GM18870 (cell line): ENCODE data around the gene SELPLG.
"Not testable (repeated sequence)": the region's sequence is repeated elsewhere in the genome, so short reads cannot be mapped to it uniquely, and the experiment has no call there.

Experiments used
- ATAC-seq: cut with Tn5 transposase; IDR thresholded peaks from one replicate; pipeline ENCODE4 v1.9.1; 2021; ENCODE audit warnings: moderate library complexity; ENCODE audit not compliant: unreplicated experiment

Gene SELPLG

GRCh38 chr12:108638997-108639822 lies 5.5 kb upstream of the SELPLG start:
- ATAC-seq = no peak

GRCh38 chr12:108638141-108638827 lies 4.6 kb upstream of the SELPLG start:
- no peak for ATAC-seq

GRCh38 chr12:108637222-108637971 lies 3.7 kb upstream of the SELPLG start:
- no peak for ATAC-seq

GRCh38 chr12:108635997-108636808 lies 2.5 kb upstream of the SELPLG start:
- peak; percentile 0 for ATAC-seq

DNA sequence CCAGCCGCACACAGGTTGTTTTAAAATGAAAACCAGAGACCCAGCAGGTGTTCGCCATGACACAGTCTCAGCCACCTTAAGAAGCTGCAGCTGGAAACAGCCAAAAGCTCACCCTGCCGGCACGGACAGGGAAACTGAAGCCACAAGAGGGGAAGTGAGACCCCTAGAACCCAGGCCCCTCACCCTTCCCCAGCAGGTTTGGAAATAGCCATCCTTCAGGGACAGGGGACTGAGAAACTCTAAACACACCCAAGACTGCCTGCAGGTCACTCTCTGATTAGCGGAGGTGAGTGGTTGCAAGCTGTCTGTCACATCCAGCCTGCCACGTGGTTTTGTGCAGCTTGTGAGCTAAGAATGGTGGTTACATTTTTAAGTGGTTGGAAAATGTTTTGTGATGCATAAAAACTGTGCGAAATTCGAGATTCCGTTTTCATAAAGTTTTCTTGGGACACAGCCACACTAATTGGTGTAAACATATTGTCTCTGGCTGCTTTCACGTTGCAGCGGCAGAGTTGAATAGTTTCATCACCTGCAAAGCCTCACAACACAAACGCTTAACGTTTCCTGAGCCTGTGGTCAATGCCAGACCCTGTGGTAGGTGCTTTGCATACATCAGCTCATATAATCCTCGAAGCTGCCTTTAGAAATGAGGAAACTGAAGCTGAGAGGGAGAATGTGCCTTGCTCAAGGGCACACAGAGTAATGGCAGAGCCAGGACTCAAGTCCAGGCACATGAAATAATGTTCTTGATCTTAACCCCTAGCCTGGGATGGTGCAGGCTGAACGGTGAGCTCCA lies 1.7 kb upstream of the SELPLG start:
- peak; percentile 37 for ATAC-seq

- no peak for ATAC-seq
Measured at GRCh38 chr12:108634341-108634751, 652 bp upstream of the SELPLG start.

DNA sequence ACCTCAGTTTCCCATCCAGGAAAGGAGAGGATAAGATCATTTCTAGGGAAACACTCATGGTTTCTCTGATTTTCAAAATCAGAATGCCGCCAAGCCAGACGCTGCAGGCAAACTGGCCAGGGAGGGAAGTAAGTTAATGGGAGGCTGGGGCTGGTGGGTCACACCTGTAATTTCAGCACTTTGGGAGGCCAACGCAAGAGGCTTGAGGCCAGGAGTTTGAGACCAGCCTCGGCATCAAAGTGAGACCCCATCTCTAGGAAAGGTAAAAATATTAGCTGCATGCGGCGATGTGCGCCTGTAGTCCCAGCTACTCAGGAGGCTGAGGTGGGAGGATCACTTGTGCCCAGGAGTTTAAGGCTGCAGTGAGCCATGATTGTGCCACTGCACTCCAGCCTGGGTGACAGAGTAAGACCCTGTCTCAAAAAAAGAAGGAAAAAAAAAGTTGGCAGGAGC lies 587 bp downstream of the SELPLG start:
- ATAC-seq = no peak

GRCh38 chr12:108631261-108631660 lies 2.4 kb downstream of the SELPLG start:
- ATAC-seq = not testable (repeated sequence)

- no peak for ATAC-seq
Measured at GRCh38 chr12:108630481-108631207, 3.0 kb downstream of the SELPLG start.

GRCh38 chr12:108629824-108630476 lies 3.7 kb downstream of the SELPLG start:
- no peak for ATAC-seq

DNA sequence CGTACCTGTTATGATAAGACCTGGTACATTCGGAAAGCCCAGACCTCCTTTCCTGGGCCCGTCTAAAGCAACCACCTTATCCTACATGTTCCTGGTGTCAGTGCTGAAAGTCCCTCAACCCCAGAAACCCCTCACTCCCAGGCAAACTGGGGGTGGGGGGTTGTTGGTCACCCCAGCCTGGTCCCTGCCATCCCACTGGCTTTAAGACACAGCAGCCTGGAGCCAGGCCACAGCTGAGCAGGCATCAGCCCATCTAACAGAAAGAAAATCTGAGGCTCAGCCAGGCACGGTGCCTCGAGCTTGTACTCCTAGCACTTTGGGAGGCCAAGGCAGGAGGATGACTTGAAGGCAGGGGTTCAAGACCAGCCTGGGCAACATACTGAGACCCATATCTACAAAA lies 4.5 kb downstream of the SELPLG start:
- no peak for ATAC-seq

DNA sequence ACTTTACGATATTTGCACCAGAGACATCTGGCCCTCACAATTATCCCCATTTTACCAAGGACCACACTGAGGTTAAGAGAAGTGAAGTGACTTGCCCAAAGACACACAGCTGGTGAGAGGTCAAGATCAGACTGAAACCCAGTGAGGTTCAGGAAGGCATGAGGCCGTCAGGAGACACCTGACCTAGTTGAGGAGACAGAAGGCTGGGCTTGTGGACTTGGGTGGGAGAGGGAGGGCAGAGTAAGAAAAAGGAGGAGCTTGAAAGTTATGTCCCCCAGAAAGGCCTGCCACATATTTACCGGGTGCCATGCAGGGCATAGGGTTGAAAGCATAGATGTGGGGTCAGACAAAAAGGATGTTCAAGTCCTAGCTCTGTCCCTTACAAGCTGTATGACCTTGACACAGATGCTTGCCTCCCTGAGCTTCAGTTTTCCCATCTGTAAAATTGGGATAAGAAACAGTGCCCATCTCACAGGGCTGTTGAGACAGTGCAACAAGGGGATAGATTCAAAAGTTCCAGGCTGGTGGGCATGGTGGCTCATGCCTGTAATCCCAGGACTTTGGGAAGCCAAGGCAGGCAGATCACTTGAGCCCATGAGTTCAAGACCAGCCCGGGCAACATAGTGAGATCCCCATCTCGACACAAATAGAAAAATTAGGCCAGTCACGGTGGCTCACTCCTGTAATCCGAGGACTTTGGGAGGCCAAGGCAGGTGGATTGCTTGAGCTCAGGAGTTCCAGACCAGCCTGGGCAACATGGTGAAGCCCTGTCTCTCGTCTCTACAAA lies 6.4 kb downstream of the SELPLG start:
- no peak for ATAC-seq

DNA sequence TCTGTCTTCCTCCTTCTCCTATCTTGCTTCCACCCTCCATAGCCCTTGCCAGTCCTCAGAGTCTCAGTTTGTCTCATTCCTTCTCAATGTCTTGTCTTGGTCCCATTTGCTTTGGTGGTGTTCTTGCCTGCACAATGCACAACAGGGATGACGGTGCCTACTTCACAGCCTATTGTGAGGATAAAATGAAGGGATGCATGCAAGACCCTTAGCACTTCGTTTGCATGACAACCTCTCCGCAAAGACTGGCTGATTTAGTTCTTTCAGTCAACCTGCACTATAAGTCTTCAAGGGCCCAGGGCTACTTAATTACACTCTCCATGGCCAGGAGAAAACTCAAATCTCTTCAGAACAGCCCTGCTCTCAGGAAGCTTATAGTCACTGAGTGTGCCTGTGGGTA lies 8.5 kb downstream of the SELPLG start:
- no peak for ATAC-seq

DNA sequence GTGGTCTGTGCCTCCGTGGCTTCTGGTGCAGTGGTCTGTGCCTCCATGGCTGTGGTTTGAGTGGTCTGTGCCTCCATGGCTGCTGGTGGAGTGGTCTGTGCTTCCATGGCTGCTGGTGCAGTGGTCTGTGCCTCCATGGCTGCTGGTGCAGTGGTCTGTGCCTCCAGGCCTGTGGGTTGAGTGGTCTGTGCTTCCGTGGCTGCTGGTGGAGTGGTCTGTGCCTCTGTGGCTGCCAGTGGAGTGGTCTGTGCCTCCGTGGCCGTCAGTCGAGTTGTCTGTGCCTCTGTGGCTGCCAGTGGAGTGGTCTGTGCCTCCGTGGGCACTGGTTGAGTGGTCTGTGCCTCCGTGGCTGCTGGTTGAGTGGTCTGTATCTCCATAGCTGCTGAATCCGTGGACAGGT lies 10.1 kb downstream of the SELPLG start:
- ATAC-seq = no peak

DNA sequence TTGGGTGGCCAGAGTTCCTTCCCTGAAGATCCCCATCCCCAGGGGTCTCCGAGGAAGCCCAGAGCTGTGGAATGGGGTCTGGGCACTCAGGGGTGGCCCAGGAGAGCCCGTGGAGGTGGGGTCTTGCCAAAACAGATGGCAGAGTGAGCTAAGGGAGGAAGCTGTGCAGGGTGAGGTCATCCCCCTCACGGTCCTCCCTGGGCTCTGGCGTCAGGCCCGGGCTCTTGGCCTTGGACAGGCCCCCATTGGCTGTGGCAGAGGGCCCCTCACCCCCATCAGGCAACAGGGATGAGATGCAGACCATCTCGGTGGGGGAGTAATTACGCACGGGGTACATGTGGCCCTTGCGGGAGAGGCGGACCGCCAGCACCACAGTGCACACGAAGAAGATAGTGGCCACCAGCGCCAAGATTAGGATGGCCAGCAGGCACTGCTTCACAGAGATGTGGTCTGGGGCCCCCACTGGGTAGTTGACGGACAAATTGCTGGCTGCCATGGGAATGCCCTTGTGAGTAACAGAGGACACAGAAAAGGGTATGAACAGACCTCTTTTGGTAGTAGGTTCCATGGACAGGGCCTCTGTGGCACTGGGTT lies 10.7 kb downstream of the SELPLG start:
- ATAC-seq = no peak

DNA sequence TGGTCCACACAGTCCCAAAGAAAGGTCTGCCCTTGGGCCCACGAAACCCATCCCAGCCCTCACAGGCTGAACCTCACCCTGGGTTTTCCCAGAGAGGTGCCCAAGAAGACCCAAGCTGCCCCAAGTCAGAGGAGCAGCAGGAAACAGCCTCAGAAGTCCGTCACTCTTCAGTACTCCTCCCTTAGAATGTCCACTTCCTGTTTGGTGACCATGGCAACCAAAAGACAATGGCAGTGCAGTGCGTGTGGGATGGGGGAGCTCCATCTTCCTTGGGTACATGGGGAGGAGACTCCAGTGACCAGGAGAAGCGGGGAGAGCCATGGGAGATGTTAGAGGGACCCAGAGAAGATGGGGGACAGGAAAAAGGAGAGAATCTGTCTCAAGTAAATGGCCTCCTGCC lies 11.3 kb downstream of the SELPLG start:
- no peak for ATAC-seq

- ATAC-seq = no peak
Measured at GRCh38 chr12:108621161-108621560, 12.5 kb downstream of the SELPLG start.
